AG20443 (cell line): Measurements from ENCODE around the gene SEPTIN5.
"Not testable (repeated sequence)": the region's sequence is repeated elsewhere in the genome, so short reads cannot be mapped to it uniquely, and the experiment has no call there.

ENCODE experiments used
- DNase-seq: peaks from one replicate; pipeline ENCODE4 v3.0.0; 2012; ENCODE audit warnings: low spot score, mixed read lengths

SEPTIN5 gene

GRCh38 chr22:19680911-19681862, 33.1 kb upstream of the SEPTIN5 start:
- no peak for DNase-seq

- DNase-seq, result no peak
Observed at GRCh38 chr22:19681863-19682245, 32.4 kb upstream of the SEPTIN5 start.

- DNase-seq, result no peak
Observed at GRCh38 chr22:19686946-19687345, 27.4 kb upstream of the SEPTIN5 start.

DNA sequence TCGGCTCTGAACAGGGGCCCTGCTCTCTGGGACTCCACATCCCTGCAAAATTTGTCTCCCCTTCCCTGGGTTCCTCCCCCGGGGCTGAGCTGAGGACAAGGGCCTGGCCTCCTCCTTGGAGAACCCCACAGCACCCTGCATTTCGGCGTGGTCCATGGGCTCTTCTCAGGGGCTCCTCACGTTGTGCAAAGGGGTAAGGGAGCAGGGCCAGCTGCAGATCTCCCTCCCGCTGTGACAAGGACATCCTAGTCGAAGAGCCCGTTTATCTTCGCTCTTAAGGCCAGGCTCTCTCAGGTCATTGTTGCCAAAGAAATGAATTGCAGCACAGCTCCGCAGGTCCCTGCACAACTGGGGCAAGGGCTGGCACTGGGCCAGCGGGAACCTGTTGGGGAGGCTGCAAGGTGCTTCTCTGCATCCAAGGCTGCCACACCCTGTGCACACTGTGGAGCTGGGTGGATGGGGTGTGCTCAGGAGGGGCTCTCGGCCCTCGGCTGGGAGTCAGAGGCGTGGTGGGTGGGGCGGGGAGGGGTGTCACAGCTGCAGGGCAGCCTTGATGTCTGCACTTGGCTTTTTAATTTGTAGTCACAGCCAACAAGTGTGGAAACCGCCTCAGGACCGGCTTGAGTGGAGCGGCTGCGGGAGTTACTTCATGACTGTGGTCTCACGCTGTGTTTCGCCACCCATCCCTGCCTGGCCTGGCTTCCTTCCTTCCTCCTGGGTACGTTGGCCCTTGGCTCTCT, 26.6 kb upstream of the SEPTIN5 start:
- DNase-seq, result peak; percentile 29

GRCh38 chr22:19688301-19689290, 25.7 kb upstream of the SEPTIN5 start:
- peak; percentile 7 for DNase-seq

- peak; percentile 13 for DNase-seq
Observed at GRCh38 chr22:19689408-19689807, 24.9 kb upstream of the SEPTIN5 start.

GRCh38 chr22:19691007-19691720, 23.1 kb upstream of the SEPTIN5 start:
- DNase-seq, result no peak

DNA sequence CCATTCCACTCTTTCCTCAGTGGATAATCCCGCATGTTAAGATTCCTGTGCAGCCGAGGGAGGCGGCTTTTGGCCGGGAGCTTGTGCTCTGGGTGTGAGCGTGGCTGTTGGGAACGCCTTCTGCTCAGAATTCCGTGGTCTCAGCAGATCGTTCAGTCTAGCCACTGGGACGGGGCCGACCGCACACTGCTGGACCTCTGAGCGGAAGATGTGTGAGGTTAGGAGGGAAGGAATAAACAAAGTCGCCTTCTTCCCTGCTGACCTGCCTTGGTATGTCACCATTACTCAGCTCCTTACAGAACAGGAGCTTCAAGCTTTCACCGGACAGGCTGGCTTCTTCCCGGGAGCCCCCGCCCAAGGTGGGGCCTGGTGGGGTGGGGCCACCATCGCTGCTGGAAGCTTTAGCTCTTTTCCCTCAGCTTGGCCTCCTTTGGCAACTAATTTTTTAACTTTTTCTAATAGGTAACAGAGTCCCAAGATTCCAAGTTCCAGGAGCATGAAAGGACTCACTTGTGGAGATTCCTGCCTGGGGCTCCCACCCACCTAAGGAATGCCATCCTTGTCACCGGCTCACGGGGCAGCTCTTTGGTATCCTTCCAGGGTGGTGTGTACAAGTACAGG, 22.5 kb upstream of the SEPTIN5 start:
- DNase-seq, result peak; percentile 72

GRCh38 chr22:19693581-19693980, 20.7 kb upstream of the SEPTIN5 start:
- DNase-seq, result no peak

- peak; percentile 2 for DNase-seq
Observed at GRCh38 chr22:19693981-19694670, 20.2 kb upstream of the SEPTIN5 start.

- peak; percentile 2 for DNase-seq
Observed at GRCh38 chr22:19694696-19695095, 19.6 kb upstream of the SEPTIN5 start.

DNA sequence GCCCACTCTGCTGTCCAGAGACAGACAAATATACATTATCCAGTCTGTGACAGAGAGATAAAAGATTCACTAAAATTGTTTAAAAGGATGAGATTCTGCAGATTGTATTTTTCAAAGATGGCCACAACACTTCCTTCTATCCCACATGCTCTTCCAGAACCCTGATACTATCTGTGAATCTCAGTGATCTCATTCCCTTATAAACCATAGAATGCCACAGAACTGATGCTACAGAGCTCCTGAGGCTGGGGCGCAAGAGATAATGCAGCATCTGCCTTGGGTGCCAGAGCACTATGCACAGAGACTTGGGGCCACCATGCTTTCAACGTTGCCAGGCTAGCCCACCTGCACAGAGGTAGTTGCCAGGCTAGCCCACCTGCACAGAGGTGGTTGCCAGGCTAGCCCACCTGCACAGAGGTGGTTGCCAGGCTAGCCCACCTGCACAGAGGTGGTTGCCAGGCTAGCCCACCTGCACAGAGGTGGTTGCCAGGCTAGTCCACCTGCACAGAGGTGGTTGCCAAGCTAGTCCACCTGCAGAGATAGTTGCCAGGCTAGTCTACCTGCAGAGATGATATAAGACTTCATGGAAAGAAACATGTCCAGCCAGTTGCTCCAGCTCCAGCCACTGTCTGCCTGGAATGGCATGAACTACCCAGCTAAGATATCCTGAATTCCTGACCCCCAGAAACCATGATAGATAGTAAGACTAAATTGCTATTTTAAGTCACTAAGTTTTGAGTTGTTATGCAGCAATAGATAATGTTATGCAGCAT, 17.6 kb upstream of the SEPTIN5 start:
- DNase-seq, result peak; percentile 3

DNA sequence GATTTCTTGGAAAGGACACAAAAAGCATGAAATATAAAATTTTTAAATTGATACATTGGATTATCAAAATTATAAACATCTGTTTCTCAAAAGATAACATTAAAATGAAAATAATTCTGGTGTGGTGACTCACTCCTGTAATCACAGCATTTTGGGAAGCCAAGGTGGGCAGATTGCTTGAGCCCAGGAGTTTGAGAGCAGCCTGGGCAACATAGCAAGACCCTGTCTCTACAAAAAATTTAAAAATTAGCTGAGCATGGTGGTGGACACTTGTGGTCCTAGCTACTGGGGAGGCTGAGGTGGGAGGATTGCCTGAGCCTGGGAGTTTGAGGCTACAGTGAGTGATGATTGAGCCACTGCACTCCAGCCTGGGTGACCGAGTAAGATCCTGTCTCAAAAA, 16.4 kb upstream of the SEPTIN5 start:
- DNase-seq, result not testable (repeated sequence)

DNA sequence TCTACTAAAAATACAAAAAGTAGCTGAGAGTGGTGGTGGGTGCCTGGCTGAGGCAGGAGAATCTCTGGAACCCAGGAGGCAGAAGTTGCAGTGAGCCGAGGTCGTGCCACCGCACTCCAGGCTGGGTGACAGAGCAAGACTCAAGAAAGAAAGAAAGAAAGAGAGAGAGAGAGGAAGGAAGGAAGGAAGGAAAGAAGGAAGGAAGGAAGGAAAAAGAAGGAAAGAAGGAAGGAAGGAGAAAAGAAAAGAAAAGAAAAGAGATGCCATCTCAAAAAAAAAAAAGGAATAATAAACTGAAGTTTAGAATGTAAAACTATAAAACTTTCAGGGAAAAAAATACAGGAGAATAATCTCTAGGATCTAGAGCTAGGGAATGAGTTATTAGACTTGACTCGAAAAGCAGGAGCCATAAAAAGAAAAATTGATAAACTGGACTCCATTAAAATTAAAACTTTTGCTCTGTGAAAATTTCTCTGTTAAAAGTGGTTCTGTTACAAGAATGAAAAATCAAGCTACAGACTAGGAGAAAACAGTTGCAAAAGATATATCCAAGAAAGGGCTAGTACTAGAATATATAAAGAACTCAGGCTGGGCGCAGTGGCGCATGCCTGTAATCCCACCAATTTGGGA, 13.4 kb upstream of the SEPTIN5 start:
- no peak for DNase-seq

- no peak for DNase-seq
Observed at GRCh38 chr22:19701420-19702145, 12.7 kb upstream of the SEPTIN5 start.

- DNase-seq, result no peak
Observed at GRCh38 chr22:19703869-19704268, 10.4 kb upstream of the SEPTIN5 start.

GRCh38 chr22:19704355-19705015, 9.8 kb upstream of the SEPTIN5 start:
- DNase-seq, result peak; percentile 3
